B cell (primary cell): ENCODE measurements around the gene BHMT2. TPM values are rescaled to one million over a fixed set of nuclear protein-coding genes. Genes with fewer than 3 reads are reported as not detected.

Experiments used
- ATAC-seq: fragments of 200-7000 bp; cut with Tn5 transposase; one replicate; pipeline ENCODE4 v1.10.0; 2021; ENCODE audit warnings: low read depth, mild to moderate bottlenecking, moderate number of reproducible peaks, moderate library complexity
- CTCF ChIA-PET: fragments of 350-600 bp; sonication (Branson Sonifier 250); formaldehyde crosslinking; loops from one replicate; lab custom pipeline; 2021; ENCODE audit warnings: antibody characterized with exemption, inconsistent platforms; lab: Charles Lee
- POLR2A ChIA-PET: fragments of 350-600 bp; sonication (Branson Sonifier 250); formaldehyde crosslinking; loops from one replicate; lab custom pipeline; 2021; ENCODE audit warnings: antibody characterized with exemption; lab: Charles Lee
- DNase-seq: peaks from one replicate; pipeline ENCODE4 v3.0.0; 2013
- H2AFZ ChIP-seq: 2 replicates; pipeline ENCODE4 v1.6.1; 2012; ENCODE audit warnings: mild to moderate bottlenecking, low read depth, low read length; ENCODE audit not compliant: insufficient read depth, poor library complexity, severe bottlenecking
- H3K27ac ChIP-seq, 2 donors: 1 replicate in 1 of 2; 2 replicates in 1 of 2; pipeline ENCODE4 v1.5.1; 2012 to 2013; ENCODE audit warnings: low read length in 2 of 2, mild to moderate bottlenecking in 2 of 2, moderate library complexity in 1 of 2
- H3K27me3 ChIP-seq, 4 experiments: fragments of 200-600 bp in 1 of 4; sonication (generic) in 1 of 4; replicated peaks in 1 of 4; 1 replicate in 2 of 4; 2 replicates in 2 of 4; pipeline versions ENCODE4 v1.6.1 to v1.7.0; 2013 to 2016; ENCODE audit warnings: low read length in 3 of 4, mild to moderate bottlenecking in 2 of 4, mixed read lengths in 1 of 4, moderate library complexity in 1 of 4; ENCODE audit not compliant: insufficient read depth in 4 of 4, control insufficient read depth in 3 of 4; ENCODE audit errors: control extremely low read depth in 1 of 4
- H3K36me3 ChIP-seq, 2 experiments: replicated peaks in 1 of 2; 1 replicate in 1 of 2; 2 replicates in 1 of 2; pipeline versions ENCODE4 v1.6.1 to v1.7.1; 2013; ENCODE audit warnings: low read length in 1 of 2; ENCODE audit not compliant: insufficient read depth in 2 of 2, control insufficient read depth in 1 of 2; ENCODE audit errors: control extremely low read depth in 1 of 2, extremely low read depth in 1 of 2
- H3K4me1 ChIP-seq, 2 donors: fragments of 200-600 bp in 1 of 2; sonication (generic) in 1 of 2; 1 replicate in 1 of 2; 2 replicates in 1 of 2; pipeline versions ENCODE4 v1.5.1 to v1.6.1; 2013 to 2017; ENCODE audit warnings: low read length in 2 of 2; ENCODE audit not compliant: control insufficient read depth in 2 of 2, insufficient read depth in 2 of 2
- H3K4me2 ChIP-seq: replicated peaks from 2 replicates; pipeline ENCODE3; 2012; ENCODE audit warnings: mild to moderate bottlenecking, low read depth, low read length; ENCODE audit not compliant: poor library complexity, severe bottlenecking
- H3K4me3 ChIP-seq, 5 experiments: fragments of 200-600 bp in 1 of 5; sonication (generic) in 1 of 5; 1 replicate in 3 of 5; 2 replicates in 2 of 5; pipeline versions ENCODE4 v1.5.1 to v1.7.0; 2011 to 2016; ENCODE audit warnings: low read length in 4 of 5, mild to moderate bottlenecking in 4 of 5, low read depth in 2 of 5, control low read depth in 1 of 5, moderate library complexity in 1 of 5; ENCODE audit not compliant: insufficient read depth in 1 of 5; ENCODE audit errors: control extremely low read depth in 1 of 5, extremely low read depth in 1 of 5
- H3K79me2 ChIP-seq: fragments of 200-600 bp; sonication (generic); one replicate; pipeline ENCODE4 v1.6.0; 2016; ENCODE audit warnings: low read length; ENCODE audit not compliant: control insufficient read depth, insufficient read depth
- H3K9ac ChIP-seq: fragments of 200-600 bp; sonication (generic); 2 replicates; pipeline ENCODE4 v1.6.1; 2017; ENCODE audit warnings: mild to moderate bottlenecking, low read length, moderate library complexity
- H3K9me3 ChIP-seq, 3 donors: one replicate each; pipeline versions ENCODE4 v1.6.1 to v1.7.1; 2013; ENCODE audit warnings: low read length in 2 of 3; ENCODE audit not compliant: control insufficient read depth in 2 of 3, insufficient read depth in 1 of 3; ENCODE audit errors: control extremely low read depth in 1 of 3
- H4K20me1 ChIP-seq: 2 replicates; pipeline ENCODE4 v1.6.0; 2012; ENCODE audit warnings: mild to moderate bottlenecking, low read length; ENCODE audit not compliant: insufficient read depth, control insufficient read depth, poor library complexity, severe bottlenecking
- H3K27ac Mint-ChIP-seq: one replicate; pipeline ENCODE4 v1.8.0; 2021; ENCODE audit warnings: mixed read lengths
- H3K27me3 Mint-ChIP-seq: one replicate; pipeline ENCODE4 v1.8.0; 2021; ENCODE audit warnings: mixed read lengths
- H3K4me1 Mint-ChIP-seq: one replicate; pipeline ENCODE4 v1.8.0; 2021; ENCODE audit warnings: mixed read lengths
- H3K4me3 Mint-ChIP-seq: one replicate; pipeline ENCODE4 v1.8.0; 2021; ENCODE audit warnings: mixed read lengths
- H3K9me3 Mint-ChIP-seq: one replicate; pipeline ENCODE4 v1.8.0; 2022; ENCODE audit warnings: mixed read lengths; ENCODE audit not compliant: insufficient read depth
- CTCF ChIP-seq: fragments of 200-600 bp; IDR thresholded peaks from one replicate; pipeline ENCODE4 v1.8.0; 2022; ENCODE audit warnings: antibody characterized with exemption, mild to moderate bottlenecking
- EZH2 ChIP-seq: IDR thresholded peaks from 2 replicates; pipeline ENCODE4 v1.6.1; 2012; ENCODE audit warnings: borderline replicate concordance, low read depth, mild to moderate bottlenecking, moderate library complexity, low read length; ENCODE audit not compliant: insufficient read depth, poor library complexity, severe bottlenecking
- WGBS: methylation state at CpG from one replicate; pipeline ENCODE4 v1.1.5; 2013; ENCODE audit warnings: missing lambda C conversion rate; ENCODE audit not compliant: insufficient coverage; 5-methylcytosine and 5-hydroxymethylcytosine counted together
- intact Hi-C: fragments of 100-400 bp; cut with micrococcal nuclease; formaldehyde crosslinking; loops from one replicate; pipeline ENCODE4 v1.10.0; 2022
- polyA plus RNA-seq: library from polyadenylated mRNA; depleted of rRNA; stranded (reverse); fragments of >200 nt; gene quantifications from 2 replicates; pipeline ENCODE4 v1.2.3, GENCODE V29; 2012
- total RNA-seq, 2 donors: library from RNA; stranded (reverse); fragments of 120-200 nt in 1 of 2; gene quantifications; 1 replicate in 1 of 2; 2 replicates in 1 of 2; pipeline versions ENCODE4 v1.2.3 to v1.2.4, GENCODE V29; 2013 to 2022

Gene BHMT2
- total and polyA plus RNA-seq, 2 donors (not counting 1 experiment from before 2014, with no cell fraction given), result not detected

- H3K27ac Mint-ChIP-seq, result no peak within 1 kb of the TSS
- POLR2A ChIA-PET, result no interaction called here
- Histone ChIP-seq H3K4me3 (no peak within 1 kb of the TSS), H3K4me2 (no peak within 1 kb of the TSS), H3K27me3 (peaks cover 0 to 41% (median 16%) of the 10 kb centered on the region in 4 experiments), H3K27ac (no peak within 1 kb of the TSS), H4K20me1 (no peaks in the 10 kb centered on the region), H3K4me1 (no peaks in the 10 kb centered on the region), H3K9ac (no peak within 1 kb of the TSS), H3K79me2 (no peaks in the 10 kb centered on the region), H2AFZ (no peak within 1 kb of the TSS), H3K9me3 (no peaks in the 10 kb centered on the region), H3K36me3 (no peaks in the 10 kb centered on the region)
- intact Hi-C loops, result loop anchor here (2.0 to 5.0 kb wide), 2 partner anchors 129 to 645 kb away; no protein-coding TSS in a partner anchor
- CTCF ChIA-PET, result no interaction called here
- no peaks in the 10 kb centered on the region for H3K4me1 Mint-ChIP-seq
- ATAC-seq (no peak), DNase-seq (no peak)
- H3K4me3 Mint-ChIP-seq, result no peak within 1 kb of the TSS
- peaks cover 67% of the 10 kb centered on the region for H3K27me3 Mint-ChIP-seq
- H3K9me3 Mint-ChIP-seq, result no peaks in the 10 kb centered on the region
- TF ChIP-seq CTCF, result no peak
- no peak for TF ChIP-seq EZH2
- 44% methylated on average over 30 of the region's 32 CpGs for WGBS
These were observed 41.9 kb downstream of the BHMT2 start, which contains the start of gene BHMT for GRCh38 chr5:79111387-79111959. TSS of gene BHMT (plus strand) at chr5:79111809. CDS start at chr5:79111886, 77 bp downstream.

- Mint-ChIP-seq H3K4me1 (no peaks in the 10 kb centered on the region), H3K27me3 (peaks cover 65% of the 10 kb centered on the region), H3K9me3 (no peaks in the 10 kb centered on the region), H3K27ac (no peak overlapping the region), H3K4me3 (no peak overlapping the region)
- Histone ChIP-seq H3K36me3 (no peaks in the 10 kb centered on the region), H3K4me3 (no peak overlapping the region), H3K27me3 (peaks cover 0 to 41% (median 16%) of the 10 kb centered on the region in 4 experiments), H3K9ac (no peak overlapping the region), H3K9me3 (no peaks in the 10 kb centered on the region), H3K79me2 (no peaks in the 10 kb centered on the region), H3K4me2 (no peak overlapping the region), H4K20me1 (no peaks in the 10 kb centered on the region), H3K27ac (no peak overlapping the region), H3K4me1 (no peaks in the 10 kb centered on the region), H2AFZ (no peak overlapping the region)
- ATAC-seq (no peak), DNase-seq (no peak)
- POLR2A ChIA-PET, result no interaction called here
- intact Hi-C loops, result loop anchor here (2.0 to 5.0 kb wide), 2 partner anchors 130 to 645 kb away; no protein-coding TSS in a partner anchor
- WGBS, result 14% methylated on average over 37 of the region's 39 CpGs
- CTCF ChIA-PET, result no interaction called here
- no peak for TF ChIP-seq CTCF
- TF ChIP-seq EZH2, result no peak
These were observed 42.6 kb downstream of the BHMT2 start for GRCh38 chr5:79111960-79112702.
